Lower lobe of right lung (tissue), 2 donors: ENCODE results near the gene GIT2. TPM values are rescaled to one million over a fixed set of nuclear protein-coding genes. Genes with fewer than 3 reads are reported as not detected.

Source experiments
- ATAC-seq, 2 donors: fragments of 200-7000 bp; cut with Tn5 transposase; one replicate each; pipeline ENCODE4 v1.9.1; 2020 to 2022; ENCODE audit warnings: mild to moderate bottlenecking in 2 of 2, moderate library complexity in 2 of 2
- DNase-seq: peaks from one replicate; pipeline ENCODE4 v3.0.0-alpha.2; 2020
- H3K27ac ChIP-seq: fragments of 200-600 bp; one replicate; pipeline ENCODE4 v1.8.0; 2022
- H3K27me3 ChIP-seq: fragments of 200-600 bp; one replicate; pipeline ENCODE4 v1.8.0; 2022; ENCODE audit warnings: low read depth
- H3K36me3 ChIP-seq: fragments of 200-600 bp; one replicate; pipeline ENCODE4 v1.8.0; 2022; ENCODE audit warnings: mild to moderate bottlenecking
- H3K4me1 ChIP-seq: fragments of 200-600 bp; one replicate; pipeline ENCODE4 v1.8.0; 2022
- H3K4me3 ChIP-seq: fragments of 200-600 bp; one replicate; pipeline ENCODE4 v1.8.0; 2022; ENCODE audit warnings: mild to moderate bottlenecking
- H3K9me3 ChIP-seq: fragments of 200-600 bp; one replicate; pipeline ENCODE4 v1.8.0; 2022
- intact Hi-C: fragments of 100-400 bp; cut with DNase I; formaldehyde crosslinking; loops from one replicate; pipeline ENCODE4 v1.11.0; 2022
- total RNA-seq: library from RNA; stranded (reverse); fragmentation: NEBNext Ultra II Directional; extraction: Animal tissue kit (Norgen Biotek cat#: 25700); gene quantifications from one replicate; pipeline ENCODE4 v1.2.1, GENCODE V29; 2021
- TF ChIP-seq, protein P1 (sequence below): fragments of 200-600 bp; IDR thresholded peaks from one replicate; pipeline ENCODE4 v1.8.0; 2022; ENCODE audit warnings: antibody characterized with exemption, mild to moderate bottlenecking
- donor health status: DM: no; HTN: yes; CAD: no; lungs with severe emphysema.

The GIT2 gene
- total RNA-seq, 1 donor from 2014 or later = 62.2 TPM

DNA sequence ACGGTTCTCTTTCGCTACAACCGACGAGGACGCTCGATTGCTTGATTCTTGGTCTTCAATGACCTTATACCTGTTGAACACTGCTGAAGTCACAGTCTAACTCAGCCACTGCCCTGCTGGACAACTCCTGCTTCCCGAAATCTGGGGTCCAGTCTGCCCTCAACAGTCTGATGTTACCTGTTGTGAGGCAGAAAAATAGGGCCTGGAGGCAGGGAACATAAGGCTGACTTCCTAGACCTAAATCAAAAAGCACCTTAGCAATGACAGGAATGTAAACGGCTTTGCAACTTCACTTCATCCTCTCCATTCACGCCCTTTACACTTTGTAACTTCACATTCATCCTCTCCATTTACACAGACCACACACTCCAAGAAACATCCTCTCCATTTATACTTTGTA is 115.2 kb downstream of the GIT2 start:
- Histone ChIP-seq H3K27me3 (no peaks in the 10 kb centered on the region), H3K36me3 (no peaks in the 10 kb centered on the region), H3K9me3 (no peaks in the 10 kb centered on the region), H3K4me3 (peak overlapping the region; percentile 78), H3K4me1 (peaks cover 39% of the 10 kb centered on the region), H3K27ac (peak overlapping the region; percentile 89)
- ATAC-seq = peak; percentile 1 to 3
- intact Hi-C loops = no loop called here
- no peak for DNase-seq
- TF ChIP-seq, protein P1, sequence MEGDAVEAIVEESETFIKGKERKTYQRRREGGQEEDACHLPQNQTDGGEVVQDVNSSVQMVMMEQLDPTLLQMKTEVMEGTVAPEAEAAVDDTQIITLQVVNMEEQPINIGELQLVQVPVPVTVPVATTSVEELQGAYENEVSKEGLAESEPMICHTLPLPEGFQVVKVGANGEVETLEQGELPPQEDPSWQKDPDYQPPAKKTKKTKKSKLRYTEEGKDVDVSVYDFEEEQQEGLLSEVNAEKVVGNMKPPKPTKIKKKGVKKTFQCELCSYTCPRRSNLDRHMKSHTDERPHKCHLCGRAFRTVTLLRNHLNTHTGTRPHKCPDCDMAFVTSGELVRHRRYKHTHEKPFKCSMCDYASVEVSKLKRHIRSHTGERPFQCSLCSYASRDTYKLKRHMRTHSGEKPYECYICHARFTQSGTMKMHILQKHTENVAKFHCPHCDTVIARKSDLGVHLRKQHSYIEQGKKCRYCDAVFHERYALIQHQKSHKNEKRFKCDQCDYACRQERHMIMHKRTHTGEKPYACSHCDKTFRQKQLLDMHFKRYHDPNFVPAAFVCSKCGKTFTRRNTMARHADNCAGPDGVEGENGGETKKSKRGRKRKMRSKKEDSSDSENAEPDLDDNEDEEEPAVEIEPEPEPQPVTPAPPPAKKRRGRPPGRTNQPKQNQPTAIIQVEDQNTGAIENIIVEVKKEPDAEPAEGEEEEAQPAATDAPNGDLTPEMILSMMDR = no peak

GRCh38 chr12:109880043-109880931 is 115.9 kb downstream of the GIT2 start, which contains the start of gene GLTP:
TSS of gene GLTP (minus strand) at chr12:109880541. CDS start at chr12:109880374, 167 bp downstream.
- Histone ChIP-seq H3K4me1 (peaks cover 43% of the 10 kb centered on the region), H3K27ac (peak within 1 kb of the TSS; percentile 89), H3K4me3 (peak within 1 kb of the TSS; percentile 78), H3K9me3 (no peaks in the 10 kb centered on the region), H3K36me3 (no peaks in the 10 kb centered on the region), H3K27me3 (no peaks in the 10 kb centered on the region)
- TF ChIP-seq, protein P1 = peak; percentile 52
- DNase-seq (peak; percentile 91), ATAC-seq (peak; percentile 97 to 98)
- intact Hi-C loops = no loop called here

Other genes with a start within 250 kb of the GIT2 start
- 7.7 TPM for gene TRPV4, start 163.0 kb downstream of the GIT2 start, total RNA-seq
- 45.3 TPM for gene GLTP, start 115.8 kb downstream of the GIT2 start, total RNA-seq
- gene TCHP, start 96.1 kb downstream of the GIT2 start, total RNA-seq = 16.8 TPM
- gene ANKRD13A, start 3.1 kb upstream of the GIT2 start, total RNA-seq = 62.5 TPM
- gene C12orf76, start 52.2 kb upstream of the GIT2 start, total RNA-seq = 19.7 TPM
- 12.5 TPM for gene IFT81, start 128.0 kb upstream of the GIT2 start, total RNA-seq